Body of pancreas (tissue), 4 donors: ENCODE data around the gene CIAO1. TPM values are rescaled to one million over a fixed set of nuclear protein-coding genes. Genes with fewer than 3 reads are reported as not detected.

Experiments used
- ATAC-seq: fragments of 150-250 bp; one replicate; pipeline ENCODE4 v1.9.1; 2016
- DNase-seq, 4 donors: peaks; one replicate each; pipeline ENCODE4 v3.0.0-alpha.2; 2019
- H3K27ac ChIP-seq, 4 donors: fragments of 200-600 bp; sonication (generic); 1 replicate in 3 of 4; 2 replicates in 1 of 4; pipeline versions ENCODE4 v1.5.1 to v1.6.1; 2016 to 2019; ENCODE audit warnings: mild to moderate bottlenecking in 1 of 4, mixed read lengths in 1 of 4, moderate library complexity in 1 of 4
- H3K27me3 ChIP-seq, 2 donors: fragments of 200-600 bp; sonication (generic); one replicate each; pipeline ENCODE4 v1.6.0; 2016; ENCODE audit warnings: mild to moderate bottlenecking in 1 of 2
- H3K36me3 ChIP-seq, 2 donors: fragments of 200-600 bp; sonication (generic); replicated peaks in 1 of 2; 2 replicates each; pipeline ENCODE4 v1.5.1; 2016; ENCODE audit warnings: low read depth in 2 of 2; ENCODE audit not compliant: insufficient read depth in 1 of 2
- H3K4me1 ChIP-seq: fragments of 200-600 bp; sonication (generic); one replicate; pipeline ENCODE4 v1.6.0; 2016
- H3K4me3 ChIP-seq, 2 donors: fragments of 200-600 bp; sonication (generic); 1 replicate in 1 of 2; 2 replicates in 1 of 2; pipeline ENCODE4 v1.5.1; 2016 to 2019
- H3K9me3 ChIP-seq, 3 donors: fragments of 200-600 bp; sonication (generic); 1 replicate in 2 of 3; 2 replicates in 1 of 3; pipeline ENCODE4 v1.5.1; 2016
- CTCF ChIP-seq, 7 experiments: fragments of 450-650 bp in 4 of 7; fragments of 200-600 bp in 3 of 7; sonication (generic) in 3 of 7; IDR thresholded peaks; one replicate each; pipeline ENCODE4 v1.5.1; 2016 to 2019; ENCODE audit warnings: antibody characterized with exemption in 7 of 7
- POLR2A ChIP-seq, 3 donors: fragments of 450-650 bp; IDR thresholded peaks; one replicate each; pipeline ENCODE4 v1.6.1; 2016; ENCODE audit warnings: antibody characterized with exemption in 3 of 3, mild to moderate bottlenecking in 2 of 3
- WGBS, 2 donors: methylation state at CpG; one replicate each; pipeline ENCODE4 v1.1.5; 2017; 5-methylcytosine and 5-hydroxymethylcytosine counted together
- intact Hi-C: fragments of 100-400 bp; cut with DNase I; formaldehyde crosslinking; loops from one replicate; pipeline ENCODE4 v1.15.1; 2023
- total RNA-seq, 2 donors: library from RNA; depleted of rRNA; stranded (reverse); fragments of >200 nt; gene quantifications; one replicate each; pipeline ENCODE4 v1.1.0, GENCODE V29; 2016

The CIAO1 gene
- total RNA-seq, 2 donors from 2014 or later: 58.1 to 92.0 TPM

- peak; percentile 81 to 95 (median 88) for DNase-seq
- peak; percentile 27 to 64 (median 63) for TF ChIP-seq POLR2A (IDR thresholded peaks at IDR 0.05)
- peak in 6 of 7 experiments; percentile 13 to 52 (median 40) for TF ChIP-seq CTCF (IDR thresholded peaks at IDR 0.05)
- Histone ChIP-seq H3K4me3 (no peak overlapping the region), H3K4me1 (peaks cover 73% of the 10 kb centered on the region), H3K27me3 (no peaks in the 10 kb centered on the region), H3K27ac (peak overlapping the region; percentile 85 to 93 (median 90)), H3K9me3 (no peaks in the 10 kb centered on the region), H3K36me3 (peaks cover 0 to 2% of the 10 kb centered on the region in 2 donors)
- peak; percentile 88 for ATAC-seq
- intact Hi-C loops: no loop called here
- 21 to 33% methylated on average over 10 of the region's 10 CpGs for WGBS, 2 donors
These were observed 5.4 kb upstream of the CIAO1 start for GRCh38 chr2:96260387-96261260.

DNA sequence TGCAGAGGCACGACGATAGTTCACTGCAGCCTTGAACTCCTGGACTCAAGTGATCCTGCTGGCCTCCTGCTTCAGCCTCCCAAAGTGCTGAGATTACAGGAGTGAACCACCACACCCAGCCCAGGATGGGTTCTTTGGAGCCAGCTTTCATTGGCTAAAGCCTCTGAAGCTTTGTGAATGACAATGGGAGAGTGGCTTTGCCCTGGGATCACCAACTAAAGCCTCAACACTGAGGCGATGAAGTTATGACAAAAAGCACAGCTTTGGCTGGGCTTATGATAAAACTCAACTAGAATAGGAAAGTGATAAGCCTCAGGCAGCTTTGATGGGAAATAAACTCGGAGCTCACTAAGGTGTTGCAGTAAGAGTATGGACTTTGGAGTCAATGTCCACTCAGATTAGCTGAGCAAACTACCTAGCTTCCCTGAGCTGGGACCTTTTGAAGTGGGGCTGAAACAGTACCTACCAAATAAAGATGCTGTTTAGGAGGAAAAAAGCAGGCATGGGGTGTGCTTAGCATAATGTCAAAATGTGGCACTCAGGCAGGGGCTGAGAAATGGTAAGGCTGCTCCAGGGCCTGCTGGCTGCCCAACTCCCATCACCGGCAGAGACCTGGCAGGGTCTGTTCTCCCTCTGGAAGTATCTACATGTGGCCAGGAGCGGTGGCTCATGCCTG is 4.6 kb upstream of the CIAO1 start:
- Histone ChIP-seq H3K36me3 (no peaks in the 10 kb centered on the region), H3K4me1 (peaks cover 73% of the 10 kb centered on the region), H3K4me3 (no peak overlapping the region), H3K27me3 (no peaks in the 10 kb centered on the region), H3K9me3 (no peaks in the 10 kb centered on the region), H3K27ac (peak overlapping the region; percentile 85 to 93 (median 90))
- TF ChIP-seq POLR2A (IDR thresholded peaks at IDR 0.05) (no peak), CTCF (IDR thresholded peaks at IDR 0.05) (no peak)
- ATAC-seq (no peak), DNase-seq (no peak)
- WGBS, 2 donors: 53 to 60% methylated on average over 6 of the region's 6 CpGs
- intact Hi-C loops: no loop called here

GRCh38 chr2:96262306-96262705 is 3.7 kb upstream of the CIAO1 start:
- Histone ChIP-seq H3K4me3 (no peak overlapping the region), H3K9me3 (no peaks in the 10 kb centered on the region), H3K36me3 (no peaks in the 10 kb centered on the region), H3K4me1 (peaks cover 80% of the 10 kb centered on the region), H3K27ac (peak overlapping the region in 3 of 4 donors; percentile 85 to 93 (median 89)), H3K27me3 (no peaks in the 10 kb centered on the region)
- no peak for DNase-seq
- ATAC-seq: no peak
- intact Hi-C loops: no loop called here
- TF ChIP-seq POLR2A (IDR thresholded peaks at IDR 0.05) (no peak), CTCF (IDR thresholded peaks at IDR 0.05) (no peak)
- WGBS, 2 donors: 54 to 74% methylated on average over 2 of the region's 2 CpGs

DNA sequence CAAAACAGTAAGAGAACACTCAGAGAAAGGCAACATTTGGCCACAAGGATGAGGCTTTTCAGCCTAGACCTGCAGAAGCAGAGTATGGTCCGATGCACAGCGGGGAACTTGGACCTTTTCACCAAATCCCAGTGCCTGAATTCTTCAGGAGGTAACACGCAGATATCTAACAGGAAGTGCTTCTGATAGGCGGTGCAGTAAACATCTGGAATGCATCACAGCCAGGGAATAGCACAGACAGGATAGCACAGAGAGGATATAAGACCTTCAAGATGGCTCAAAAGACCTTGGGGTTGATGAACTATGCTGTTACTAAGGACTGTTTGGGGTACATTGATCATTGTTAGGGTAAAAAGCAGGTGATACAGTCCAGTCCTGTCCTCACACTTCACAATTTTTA is 1.9 kb upstream of the CIAO1 start:
- TF ChIP-seq CTCF (IDR thresholded peaks at IDR 0.05): no peak
- TF ChIP-seq POLR2A (IDR thresholded peaks at IDR 0.05): no peak
- Histone ChIP-seq H3K4me1 (peaks cover 71% of the 10 kb centered on the region), H3K4me3 (no peak overlapping the region), H3K27ac (peak overlapping the region in 2 of 4 donors; percentile 18 to 94), H3K36me3 (peaks cover 0 to 13% of the 10 kb centered on the region in 2 donors), H3K9me3 (no peaks in the 10 kb centered on the region), H3K27me3 (no peaks in the 10 kb centered on the region)
- WGBS, 2 donors: 66 to 68% methylated on average over 4 of the region's 4 CpGs
- ATAC-seq: no peak
- intact Hi-C loops: no loop called here
- no peak for DNase-seq
